GM19239 (cell line): ENCODE measurements around the gene TEN1.

Source experiments
- DNase-seq: peaks from one replicate; pipeline ENCODE4 v3.0.0; 2011; ENCODE audit warnings: low spot score; ENCODE audit not compliant: insufficient read length
- FAIRE-seq: peaks from 2 replicates; lab custom pipeline; 2011; peaks lifted over from hg19 to GRCh38; lab: Jason Lieb, UNC

TEN1 gene

DNA sequence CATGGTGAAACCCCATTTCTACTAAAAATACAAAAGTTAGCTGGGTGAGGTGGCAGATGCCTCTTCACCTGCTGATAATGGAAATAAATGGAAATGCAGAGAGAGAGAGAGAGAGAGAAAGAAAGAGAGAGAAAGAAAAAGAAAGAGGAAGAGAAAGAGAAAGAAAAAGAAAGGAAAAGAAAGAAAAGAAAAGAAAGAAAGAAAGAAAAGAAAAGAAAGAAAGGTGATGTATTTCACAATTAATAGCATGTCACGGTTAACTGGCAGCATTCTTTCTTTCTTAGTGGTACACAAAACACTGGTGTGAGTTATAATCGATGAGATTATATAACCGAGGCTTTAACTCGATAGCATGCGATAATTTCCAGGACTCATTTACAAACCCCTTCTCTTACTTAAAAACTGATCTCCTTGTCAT lies 3.3 kb upstream of the TEN1 start:
- DNase-seq: no peak
- FAIRE-seq: no peak

GRCh38 chr17:75976175-75976848 lies 2.7 kb upstream of the TEN1 start:
- FAIRE-seq: no peak

GRCh38 chr17:75979705-75980187 lies 706 bp downstream of the TEN1 start:
- DNase-seq: no peak
- FAIRE-seq: no peak

More at GRCh38 chr17:75976175-75976848, 2.7 kb upstream of the TEN1 start:
- DNase-seq: no peak

- no peak for DNase-seq
- FAIRE-seq: no peak
Measured at GRCh38 chr17:75980188-75981018, 1.4 kb downstream of the TEN1 start.

- FAIRE-seq: no peak
- DNase-seq: no peak
Measured at GRCh38 chr17:75981019-75981615, 2.1 kb downstream of the TEN1 start.

DNA sequence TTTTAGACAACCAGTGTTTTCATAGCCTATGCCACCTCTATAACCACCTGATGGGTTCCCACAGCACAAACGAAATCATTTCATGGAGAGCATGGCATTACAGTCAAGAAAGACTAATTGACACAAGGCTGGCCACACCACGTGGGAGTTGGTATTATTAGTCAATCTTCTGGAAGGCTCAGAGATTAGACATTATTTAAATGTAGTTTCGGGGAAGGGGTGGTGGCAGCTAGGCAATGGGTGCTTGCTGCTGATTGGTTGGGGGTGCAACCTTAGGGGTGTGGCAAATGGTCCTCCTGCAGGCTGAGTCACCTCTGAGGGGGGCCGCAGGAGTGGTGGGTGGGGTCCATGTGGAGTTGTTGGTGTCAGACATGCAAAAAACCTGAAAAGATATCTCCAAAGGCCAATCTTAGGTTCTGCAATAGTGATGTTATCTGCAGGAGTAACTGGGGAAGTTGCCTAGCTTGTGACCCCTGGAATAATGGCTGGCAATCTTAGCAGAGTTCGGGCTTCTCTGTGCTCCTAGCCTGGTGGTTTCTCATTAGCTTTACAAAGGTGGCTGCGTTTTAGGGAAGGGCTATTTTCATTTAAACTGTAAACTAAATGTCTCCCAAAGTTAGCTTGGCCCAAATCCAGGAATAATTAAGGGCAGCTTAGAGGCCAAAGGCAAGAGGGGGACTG lies 4.6 kb downstream of the TEN1 start:
- DNase-seq: no peak

GRCh38 chr17:75985986-75986385 lies 6.9 kb downstream of the TEN1 start:
- FAIRE-seq (no peak), DNase-seq (no peak)

More for the DNA sequence above, 4.6 kb downstream of the TEN1 start:
- FAIRE-seq: no peak

DNA sequence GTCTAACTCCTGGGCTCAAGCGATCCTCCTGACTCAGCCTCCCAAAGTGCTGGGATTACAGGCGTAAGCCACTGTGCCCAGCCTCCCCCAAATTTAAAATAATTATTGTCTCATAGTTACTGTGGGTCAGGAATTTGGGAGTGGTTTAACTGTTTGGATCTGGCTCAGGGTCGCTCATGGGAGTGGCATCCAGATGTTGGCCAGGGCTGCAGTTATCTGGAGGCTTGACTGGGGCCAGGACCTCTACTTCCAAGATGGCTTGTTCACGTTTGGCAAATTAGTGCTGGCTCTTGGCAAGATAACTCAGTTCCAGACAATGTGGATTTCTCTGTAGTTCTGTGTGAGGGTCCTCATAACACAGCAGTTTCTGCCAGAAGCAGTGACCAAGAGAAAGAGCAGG lies 8.0 kb downstream of the TEN1 start:
- DNase-seq: no peak
- FAIRE-seq: no peak

- DNase-seq (no peak), FAIRE-seq (no peak)
Measured at GRCh38 chr17:75991396-75991795, 12.4 kb downstream of the TEN1 start.

DNA sequence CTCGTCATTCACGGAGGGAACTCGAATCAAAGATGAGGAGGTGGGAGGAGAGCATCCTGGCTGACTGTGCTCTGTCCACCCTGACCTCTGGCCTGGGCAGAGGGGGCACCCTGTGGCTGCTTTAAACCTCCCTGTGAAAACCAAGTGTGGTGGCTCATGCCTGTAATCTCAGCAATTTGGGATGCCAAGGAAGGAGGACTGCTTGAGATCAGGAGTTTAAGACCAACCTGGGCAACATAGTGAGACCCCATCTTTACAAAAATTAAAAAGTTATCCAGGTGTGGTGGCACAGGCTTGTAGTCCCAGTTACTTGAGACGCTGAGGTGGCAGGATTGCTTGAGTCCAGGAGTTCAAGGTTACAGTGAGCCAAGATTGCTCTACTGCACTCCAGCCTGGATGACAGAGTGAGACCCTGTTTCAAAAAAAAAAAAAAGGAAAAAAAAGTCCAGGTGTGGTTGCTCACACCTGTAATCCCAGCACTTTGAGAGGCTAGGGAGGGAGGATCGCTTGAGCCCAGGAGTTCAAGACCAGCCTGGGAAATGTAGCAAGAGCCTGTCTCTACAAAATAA lies 15.8 kb downstream of the TEN1 start:
- no peak for DNase-seq
- FAIRE-seq: no peak

- DNase-seq (no peak), FAIRE-seq (no peak)
Measured at GRCh38 chr17:75995385-75995925, 16.4 kb downstream of the TEN1 start.

- DNase-seq: no peak
- FAIRE-seq: peak; percentile 83
Measured at GRCh38 chr17:75996665-75997590, 17.9 kb downstream of the TEN1 start.

DNA sequence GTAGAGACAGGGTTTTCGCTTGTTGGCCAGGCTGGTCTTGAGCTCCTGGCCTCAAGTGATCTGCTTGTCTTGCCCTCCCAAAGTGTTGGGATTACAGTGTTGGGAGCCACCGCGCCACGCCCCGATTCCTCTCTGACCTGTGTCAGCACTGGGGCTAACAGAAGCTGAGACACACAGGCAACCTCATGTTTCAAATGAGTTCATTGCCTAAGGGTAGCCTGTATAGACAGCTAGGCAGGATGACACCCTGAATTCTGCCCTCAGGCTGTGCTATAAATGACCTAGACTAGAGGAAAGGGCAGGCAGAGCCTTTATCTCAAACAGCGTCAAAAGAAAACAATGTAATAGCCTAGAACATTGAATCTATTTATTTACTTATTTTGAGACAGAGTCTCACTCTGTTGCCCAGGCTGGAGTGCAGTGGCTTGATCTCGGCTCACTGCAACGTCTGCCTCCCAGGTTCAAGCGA lies 19.3 kb downstream of the TEN1 start:
- DNase-seq: no peak

DNA sequence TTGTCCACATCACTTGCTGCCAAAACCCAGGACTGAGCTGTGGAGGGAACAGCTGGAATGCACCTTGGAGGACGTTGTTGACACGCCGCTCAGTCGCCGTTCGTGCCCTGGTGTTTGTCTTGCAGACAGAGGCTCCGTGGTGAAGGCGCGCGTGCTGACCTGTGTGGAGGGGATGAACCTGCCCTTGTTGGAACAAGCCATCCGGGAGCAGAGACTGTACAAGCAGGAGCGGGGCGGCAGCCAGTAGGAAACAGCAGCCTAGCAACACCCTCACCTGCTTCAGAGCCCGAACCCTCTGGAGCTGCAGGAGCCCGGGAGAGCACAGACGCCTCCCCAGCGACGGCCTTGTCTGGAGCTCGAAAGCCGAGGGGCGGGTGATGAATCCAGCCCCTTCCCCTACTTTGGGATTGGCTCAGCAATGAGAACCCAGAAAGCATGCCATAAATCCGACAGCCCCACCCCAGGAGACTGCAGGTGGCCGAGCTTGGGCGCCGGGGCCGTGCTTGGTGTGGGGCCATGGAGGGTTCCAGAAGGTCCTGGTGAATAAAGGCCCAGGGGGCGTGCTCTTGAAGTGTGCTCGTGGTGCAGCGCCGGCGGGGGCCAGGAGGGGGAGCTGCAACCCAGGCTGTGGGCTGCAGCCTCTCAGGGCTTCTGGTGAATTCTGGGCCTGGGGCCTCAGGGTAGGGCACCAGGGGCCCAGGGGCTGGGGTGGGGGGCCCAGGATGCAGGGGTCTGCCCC lies 21.1 kb downstream of the TEN1 start:
- FAIRE-seq: peak; percentile 45
- peak; percentile 66 for DNase-seq

More for the DNA sequence above, 19.3 kb downstream of the TEN1 start:
- no peak for FAIRE-seq

GRCh38 chr17:76000755-76001521 lies 21.9 kb downstream of the TEN1 start, which contains the start of gene CDK3:
TSS of gene CDK3 (plus strand) at chr17:76000855. CDS start at chr17:76001426, 571 bp downstream.
- no peak for FAIRE-seq
- no peak for DNase-seq

- FAIRE-seq: no peak
- no peak for DNase-seq
Measured at GRCh38 chr17:76002100-76002499, 23.1 kb downstream of the TEN1 start.

DNA sequence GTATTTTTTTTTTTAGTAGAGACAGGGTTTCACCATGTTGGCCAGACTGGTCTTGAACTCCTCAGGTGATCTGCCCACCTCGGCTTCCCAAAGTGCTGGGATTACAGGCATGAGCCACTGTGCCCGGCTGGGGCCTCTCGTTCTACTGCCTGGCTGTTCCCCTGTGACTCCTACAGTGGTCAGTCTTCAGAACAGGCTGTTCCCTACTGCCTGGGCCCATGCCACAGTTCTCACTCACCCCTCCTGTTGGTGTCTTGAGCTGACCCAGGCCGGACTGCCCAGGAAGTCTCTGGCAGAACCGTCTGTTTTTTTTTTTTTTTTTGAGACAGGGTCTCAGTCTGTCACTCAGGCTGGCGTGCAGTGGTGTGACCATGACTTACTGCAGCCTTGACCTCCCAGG lies 24.9 kb downstream of the TEN1 start:
- DNase-seq (no peak), FAIRE-seq (no peak)
